ENCODE data around the gene PTPRJ.

Gene PTPRJ

DNA sequence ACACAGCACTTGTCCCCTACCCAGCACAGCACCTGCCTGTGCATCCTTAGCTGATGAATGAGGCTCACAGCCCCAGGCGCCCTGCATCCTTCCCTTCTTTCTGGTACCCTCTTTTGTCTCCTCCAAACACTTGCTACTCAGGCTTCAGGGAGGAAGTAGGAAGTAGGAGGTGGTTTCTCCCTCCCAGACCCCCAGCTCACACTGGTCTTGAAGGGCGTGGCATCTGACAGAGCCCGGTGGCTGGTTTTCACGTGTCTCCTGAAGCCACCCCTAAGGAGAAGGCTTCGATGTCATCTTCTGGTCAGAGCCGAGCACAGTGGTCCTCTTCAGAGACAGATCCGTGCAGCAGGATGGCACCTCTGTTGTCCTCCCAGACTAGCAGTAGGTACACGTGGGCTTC, 109.8 kb downstream of the PTPRJ start:
- DNase-seq (ENCODE audit: low read depth in 3 of 3, low spot score in 1 of 3) = no peak

DNA sequence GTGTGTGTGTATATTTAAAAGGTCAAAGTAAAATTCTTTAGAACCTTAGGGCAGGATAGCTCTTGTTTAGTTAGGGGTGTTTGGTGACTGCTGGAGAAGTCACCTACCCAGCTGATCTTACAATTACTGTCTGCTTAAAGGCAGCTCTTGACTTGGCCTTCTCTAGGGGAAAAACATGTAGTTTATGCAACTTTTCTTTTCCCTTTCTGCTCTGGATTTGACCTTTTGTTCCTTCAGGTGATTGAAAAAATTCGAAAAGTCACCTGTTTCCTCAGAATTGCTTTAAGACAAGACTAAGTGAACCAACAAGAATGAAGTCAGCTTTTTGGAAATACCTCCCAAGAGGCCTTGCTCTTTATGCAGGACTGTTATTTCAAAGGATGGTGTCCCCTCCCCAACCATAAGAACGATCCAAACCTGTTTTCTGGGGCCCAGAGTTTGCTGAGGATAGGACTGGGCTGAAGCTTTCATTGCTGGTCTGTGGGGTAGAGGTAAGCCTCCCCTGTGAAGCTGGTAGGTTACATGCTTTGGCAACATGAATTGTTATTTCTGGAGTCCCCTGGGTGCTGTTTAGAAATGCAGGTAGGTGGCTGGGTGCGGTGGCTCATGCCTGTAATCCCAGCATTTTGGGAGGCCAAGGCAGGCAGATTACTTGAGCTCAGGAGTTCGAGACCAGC, 111.2 kb downstream of the PTPRJ start:
- no peak for DNase-seq (ENCODE audit: low read depth in 3 of 3, low spot score in 1 of 3)

DNA sequence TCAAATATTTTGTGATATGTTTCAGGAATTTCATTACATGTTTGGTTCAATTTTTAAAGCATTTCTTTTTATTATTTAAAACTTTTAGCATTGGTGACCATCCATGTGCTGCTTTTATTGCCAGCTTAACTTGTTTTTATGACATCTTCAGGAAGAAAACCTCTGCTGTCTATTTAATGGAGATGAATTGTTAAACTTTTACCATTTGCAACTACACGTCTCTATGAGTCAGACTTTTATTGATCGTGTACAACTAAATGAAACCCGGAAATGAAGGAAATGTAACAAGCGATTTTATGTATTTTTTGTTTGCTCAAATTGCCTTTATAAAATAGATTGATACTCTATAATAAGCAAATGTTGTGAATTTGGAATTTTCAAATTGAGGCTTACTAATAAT, 113.0 kb downstream of the PTPRJ start:
- DNase-seq (ENCODE audit: low read depth in 3 of 3, low spot score in 1 of 3) = no peak

DNA sequence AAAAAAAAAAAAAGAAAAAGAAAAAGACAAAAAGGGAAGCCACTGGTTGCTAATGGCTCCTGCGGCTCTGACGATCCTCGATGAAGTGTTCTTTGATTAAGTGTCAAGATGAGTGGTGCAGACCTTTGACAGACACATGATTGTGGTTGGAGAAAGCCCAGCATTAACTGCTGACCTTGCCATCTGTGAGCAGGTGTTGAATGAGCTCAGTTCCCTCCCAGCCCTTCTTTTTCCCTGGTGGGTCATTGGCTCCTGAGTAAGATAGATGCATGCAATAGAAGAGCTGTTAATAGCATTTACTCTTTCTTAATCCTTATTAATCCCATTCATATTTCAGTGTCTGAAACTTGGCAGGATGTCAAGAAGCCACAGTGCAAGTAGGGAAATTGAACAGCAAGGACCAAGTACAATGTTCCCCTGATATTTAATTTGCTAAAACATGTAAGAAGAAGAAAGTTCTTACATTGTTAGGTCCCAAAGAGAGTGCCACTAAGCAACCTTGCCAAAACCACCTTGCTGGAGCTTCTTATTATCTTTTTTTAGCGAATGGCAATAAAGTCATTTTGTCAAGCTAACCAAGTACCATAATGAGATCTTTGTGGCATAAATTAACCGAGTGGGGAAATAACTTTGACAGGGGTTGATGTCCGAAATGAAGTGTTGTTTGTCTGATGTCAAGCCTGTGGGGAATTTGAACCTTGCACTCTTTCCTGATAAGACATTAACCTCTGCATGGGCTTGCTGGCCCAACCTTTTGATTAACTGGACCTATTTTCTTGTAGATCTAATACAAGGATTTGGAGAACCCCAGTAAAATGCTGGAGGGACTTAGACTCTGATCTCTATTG, 113.7 kb downstream of the PTPRJ start:
- no peak for DNase-seq (ENCODE audit: low read depth in 3 of 3, low spot score in 1 of 3)

DNA sequence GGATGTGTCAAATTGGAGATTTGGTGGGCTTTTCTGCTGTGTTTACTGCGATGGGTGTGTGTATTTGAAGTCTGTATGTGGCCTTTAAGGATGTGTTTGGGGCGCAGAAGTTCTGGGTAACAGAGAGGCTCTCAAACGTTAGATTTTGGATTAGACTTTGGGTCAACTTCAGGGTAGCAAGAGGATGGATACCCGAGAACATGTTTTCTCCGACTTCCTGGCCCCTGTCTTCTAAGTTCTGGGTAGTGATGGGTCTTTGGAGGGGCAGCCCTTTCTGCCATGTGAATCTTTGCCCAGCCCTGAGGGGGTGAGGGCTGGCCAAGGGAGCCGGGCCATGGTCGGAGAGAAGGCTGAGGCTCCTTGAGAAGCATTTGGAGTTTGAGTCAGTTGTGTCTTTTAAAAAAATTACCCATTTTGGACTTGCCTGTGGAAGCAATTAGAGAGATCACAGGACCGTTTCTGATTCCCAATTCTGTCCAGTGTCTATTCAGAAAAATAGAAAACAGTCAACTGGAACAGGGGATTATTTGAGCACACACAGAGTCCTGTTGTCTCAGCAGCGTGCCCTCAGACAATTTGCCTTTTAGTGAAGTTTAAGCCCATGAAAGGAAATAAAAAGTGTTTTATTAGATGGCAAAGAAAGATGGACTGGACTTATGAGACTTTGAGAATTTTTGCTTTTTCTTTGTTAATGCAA, 114.4 kb downstream of the PTPRJ start:
- DNase-seq (ENCODE audit: low read depth in 3 of 3, low spot score in 1 of 3) = no peak

DNA sequence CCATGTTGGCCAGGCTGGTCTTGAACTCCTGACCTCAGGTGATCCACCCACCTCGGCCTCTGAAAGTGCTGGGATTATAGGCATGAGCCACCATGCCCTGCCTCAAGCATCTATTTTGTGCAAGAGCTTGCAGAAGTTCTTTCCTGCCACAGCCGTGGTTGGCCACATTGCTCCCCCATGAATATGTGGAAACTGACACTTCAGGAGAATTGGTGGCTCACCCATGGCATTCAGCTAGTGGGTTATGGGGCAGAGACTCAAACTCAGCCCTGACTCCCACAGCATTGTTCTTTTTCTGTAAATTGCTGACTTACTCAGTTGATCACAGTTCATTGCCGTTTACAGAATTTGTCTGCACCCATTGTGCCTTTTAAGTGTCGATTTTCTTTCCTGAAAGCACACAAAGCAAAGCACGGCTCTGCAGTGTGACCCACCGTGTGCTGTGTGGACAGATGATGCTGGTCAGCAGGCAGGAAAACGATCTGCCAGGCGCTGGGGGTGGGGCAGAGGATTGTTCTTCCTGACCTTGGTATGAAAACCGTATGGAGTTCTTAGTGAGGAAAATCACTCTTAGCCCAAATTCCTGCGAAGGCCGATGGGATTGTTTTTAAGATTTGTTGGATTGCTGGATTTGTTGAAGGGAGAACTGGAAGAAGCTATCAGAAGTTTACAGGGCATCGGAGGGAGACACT, 115.6 kb downstream of the PTPRJ start:
- DNase-seq (ENCODE audit: low read depth in 3 of 3, low spot score in 1 of 3) = no peak

DNA sequence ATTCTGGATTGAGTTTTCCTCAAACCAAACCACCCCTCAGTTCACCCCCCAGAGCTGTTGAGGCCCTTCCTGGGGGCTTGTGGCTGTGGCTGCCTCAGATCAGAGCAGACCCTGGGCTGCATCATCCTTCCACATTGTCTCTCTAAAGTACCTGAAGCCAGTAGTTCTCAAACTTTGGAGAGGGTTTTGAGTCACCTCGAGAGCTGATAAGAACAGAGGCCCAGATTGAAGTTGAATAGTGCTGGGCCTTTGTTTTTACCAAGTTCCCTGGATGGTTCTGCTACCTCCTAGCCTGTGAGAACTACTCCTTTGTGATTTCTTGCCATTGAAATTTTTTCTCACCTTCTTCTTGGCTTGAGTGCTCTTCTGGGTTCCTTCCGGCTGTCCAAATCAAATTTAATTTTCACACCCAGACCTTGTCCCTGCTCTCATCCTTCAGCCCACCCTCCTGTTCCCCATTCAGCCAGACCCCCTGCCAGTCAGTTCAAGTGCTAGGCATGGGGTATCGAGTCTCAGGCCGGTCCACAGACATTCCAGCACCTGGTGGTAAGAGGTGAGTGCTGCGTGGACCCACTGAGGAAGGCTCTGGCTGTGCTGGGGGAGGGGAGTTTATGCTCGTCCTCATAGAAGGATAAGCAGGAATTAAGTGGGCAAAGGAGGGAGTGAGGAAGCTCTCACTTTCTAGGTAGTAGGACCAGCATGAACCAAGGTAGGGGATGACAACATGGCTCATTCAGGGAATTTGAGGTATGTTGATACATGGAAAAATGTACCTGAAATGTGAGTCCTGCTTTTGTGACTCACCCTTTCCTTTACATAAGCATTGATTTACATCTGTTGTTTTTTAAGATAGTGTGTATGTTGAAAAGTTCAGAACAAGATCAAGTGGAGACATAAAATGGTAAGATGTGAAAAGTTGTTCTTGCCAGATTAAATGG, 116.5 kb downstream of the PTPRJ start:
- no peak for DNase-seq (ENCODE audit: low read depth in 3 of 3, low spot score in 1 of 3)

DNA sequence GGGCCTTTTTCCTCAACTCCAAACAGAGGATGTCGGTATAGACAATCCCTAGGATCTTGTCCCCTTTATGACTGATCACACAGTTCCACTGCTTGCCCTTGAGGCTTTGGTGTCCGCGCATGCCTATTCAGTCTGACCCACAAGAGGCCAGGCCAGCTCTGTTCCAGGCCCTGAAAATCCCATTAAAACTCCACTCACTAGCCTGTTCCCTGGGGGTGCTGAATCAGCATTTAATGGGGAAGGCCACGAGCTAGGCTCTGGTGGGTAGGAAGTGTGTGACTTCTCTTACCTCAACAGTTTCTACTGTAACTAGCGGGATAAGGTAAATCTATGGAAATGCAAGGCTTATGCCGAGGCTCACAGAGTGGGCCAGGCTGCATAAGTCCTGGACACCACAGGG, 117.7 kb downstream of the PTPRJ start:
- no peak for DNase-seq (ENCODE audit: low read depth in 3 of 3, low spot score in 1 of 3)

DNA sequence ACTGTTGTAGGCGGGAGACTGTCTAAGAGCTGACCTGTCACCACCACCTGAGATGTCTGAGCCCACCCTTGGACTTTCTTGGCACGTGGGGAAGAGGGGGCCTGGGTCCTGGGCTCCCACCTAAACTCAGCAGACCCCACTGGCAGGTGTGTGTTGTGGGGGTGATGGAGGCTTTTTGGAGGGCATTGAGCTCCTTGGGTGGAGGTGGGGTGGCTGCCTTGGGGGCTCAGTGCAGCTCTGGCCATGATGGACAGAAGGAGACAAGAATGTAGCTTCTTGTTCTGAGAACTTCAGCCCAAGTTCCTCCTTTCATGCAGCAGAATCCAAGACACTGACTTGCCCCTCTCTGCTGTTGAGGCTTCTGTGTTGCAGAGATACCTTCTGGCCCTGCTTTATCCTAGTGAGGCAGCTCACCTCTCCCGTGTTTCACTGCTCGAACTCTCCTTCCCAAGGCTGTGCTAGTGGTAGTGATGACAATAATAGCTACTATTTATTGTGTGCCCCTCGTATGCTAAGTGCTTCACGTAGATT, 119.6 kb downstream of the PTPRJ start:
- no peak for DNase-seq (ENCODE audit: low read depth in 3 of 3, low spot score in 1 of 3)

DNA sequence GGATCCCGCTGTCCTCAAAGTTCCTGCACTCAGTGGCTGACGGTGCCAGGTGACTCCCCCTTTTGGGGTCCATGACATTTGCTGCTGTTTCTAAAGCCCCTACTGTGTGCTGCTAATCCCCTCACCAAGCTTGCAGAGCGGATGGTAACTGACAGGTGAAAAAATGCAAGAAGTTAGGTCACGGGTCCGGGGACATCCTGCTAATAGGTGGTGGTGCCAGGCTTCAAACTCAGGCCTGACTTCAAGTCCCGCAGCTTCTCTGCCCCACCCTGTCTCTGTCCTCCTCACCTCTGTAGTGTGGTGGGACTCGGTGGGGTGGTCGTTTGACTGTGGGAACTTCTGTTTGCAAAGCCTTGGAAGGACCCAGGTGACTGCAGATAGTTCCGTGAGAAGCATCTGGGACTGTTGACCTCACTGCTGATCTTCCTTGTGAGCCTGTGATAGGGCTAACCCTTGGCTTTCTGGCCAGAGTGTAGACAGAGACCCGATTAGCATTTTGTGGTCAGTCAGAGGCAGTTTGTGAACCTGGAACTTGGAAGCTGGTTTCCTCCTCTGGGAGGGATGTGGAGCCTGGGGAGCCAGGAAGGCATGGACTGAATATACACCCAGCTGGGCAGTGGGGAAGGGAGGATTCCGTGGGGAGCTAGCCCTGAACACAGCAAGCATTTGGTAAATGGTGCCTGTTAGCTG, 120.8 kb downstream of the PTPRJ start:
- no peak for DNase-seq (ENCODE audit: low read depth in 3 of 3, low spot score in 1 of 3)

DNA sequence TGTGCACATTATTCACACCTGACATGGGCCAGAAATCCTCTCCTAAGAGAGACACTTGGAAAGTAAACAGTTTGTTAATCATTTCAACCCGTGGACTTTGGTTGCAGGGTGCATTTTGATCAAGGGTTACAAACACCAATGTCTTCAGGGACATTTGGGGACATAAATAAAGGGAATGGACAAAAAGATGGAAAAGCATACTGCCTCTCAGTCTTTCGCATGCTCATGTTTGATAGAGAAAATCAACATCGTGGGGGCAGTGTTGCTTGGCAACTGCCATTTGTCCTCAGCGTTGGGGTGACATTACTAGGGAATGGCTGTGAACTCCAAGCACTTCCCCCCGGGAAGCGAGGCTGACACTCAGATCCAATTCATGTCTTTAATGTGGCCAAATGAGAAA, 121.6 kb downstream of the PTPRJ start:
- DNase-seq (ENCODE audit: low read depth in 3 of 3, low spot score in 1 of 3) = no peak

DNA sequence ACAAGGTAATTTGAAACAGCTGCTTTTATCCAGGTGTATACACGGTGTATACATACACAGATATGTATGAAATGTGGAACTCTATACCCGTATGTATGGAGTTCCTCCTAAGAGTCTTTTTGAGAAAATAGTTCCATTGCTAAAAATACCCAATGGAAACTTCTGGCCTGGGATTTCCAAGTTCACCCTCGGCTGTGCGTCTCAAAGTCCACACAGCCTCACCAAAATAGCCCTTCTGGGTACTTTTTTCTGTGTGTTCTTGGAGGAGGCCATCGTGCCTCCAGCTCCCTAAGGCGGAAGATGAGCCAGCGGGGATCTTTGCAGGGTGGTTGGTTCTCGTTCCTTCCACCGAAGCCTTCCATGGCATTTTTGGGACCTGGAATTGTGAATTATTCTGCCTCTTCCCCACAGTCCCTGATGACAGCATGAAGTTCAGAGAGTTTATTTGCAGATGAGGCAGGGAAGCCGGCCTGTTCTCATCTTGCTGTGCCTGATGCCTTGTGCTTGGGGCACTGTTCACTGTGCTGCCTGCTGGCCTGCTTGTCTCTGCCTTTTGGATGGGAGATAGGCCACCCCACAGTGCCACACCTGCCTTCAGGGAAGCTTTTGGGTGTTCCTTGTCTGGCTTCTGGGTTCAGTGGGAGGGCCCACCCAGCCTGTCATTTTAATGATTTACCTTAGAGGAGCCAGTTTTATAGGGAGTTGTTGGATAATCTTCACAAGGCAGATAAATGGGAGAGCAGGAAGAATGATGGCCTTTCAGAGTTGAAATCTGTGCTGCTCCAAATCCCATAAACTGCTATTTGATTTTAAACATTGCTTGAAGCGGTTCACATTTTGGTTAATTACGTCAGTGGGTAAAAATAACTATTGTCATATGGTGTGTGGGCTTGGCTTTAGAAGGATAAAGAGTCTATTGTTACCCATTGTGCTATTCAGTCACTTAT, 123.5 kb downstream of the PTPRJ start:
- DNase-seq (ENCODE audit: low read depth in 3 of 3, low spot score in 1 of 3) = no peak

DNA sequence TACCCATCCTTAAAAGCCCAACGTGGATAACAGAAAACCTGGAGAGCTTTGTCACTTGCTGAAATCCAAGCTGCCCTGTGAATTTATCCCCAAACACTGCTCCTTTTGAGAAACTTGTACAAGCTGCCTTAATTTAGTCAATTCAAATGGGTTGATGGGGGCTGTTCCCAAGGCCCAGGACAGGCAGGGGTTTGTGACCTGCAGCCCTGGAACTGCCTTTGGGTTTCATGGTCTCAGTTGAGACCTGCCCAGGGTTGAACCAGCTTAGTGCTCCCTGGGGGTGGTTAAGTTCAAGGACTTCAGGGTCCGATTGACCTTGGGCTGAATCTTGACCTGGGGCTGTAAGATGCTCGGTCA, 124.2 kb downstream of the PTPRJ start:
- no peak for DNase-seq (ENCODE audit: low read depth in 3 of 3, low spot score in 1 of 3)

DNA sequence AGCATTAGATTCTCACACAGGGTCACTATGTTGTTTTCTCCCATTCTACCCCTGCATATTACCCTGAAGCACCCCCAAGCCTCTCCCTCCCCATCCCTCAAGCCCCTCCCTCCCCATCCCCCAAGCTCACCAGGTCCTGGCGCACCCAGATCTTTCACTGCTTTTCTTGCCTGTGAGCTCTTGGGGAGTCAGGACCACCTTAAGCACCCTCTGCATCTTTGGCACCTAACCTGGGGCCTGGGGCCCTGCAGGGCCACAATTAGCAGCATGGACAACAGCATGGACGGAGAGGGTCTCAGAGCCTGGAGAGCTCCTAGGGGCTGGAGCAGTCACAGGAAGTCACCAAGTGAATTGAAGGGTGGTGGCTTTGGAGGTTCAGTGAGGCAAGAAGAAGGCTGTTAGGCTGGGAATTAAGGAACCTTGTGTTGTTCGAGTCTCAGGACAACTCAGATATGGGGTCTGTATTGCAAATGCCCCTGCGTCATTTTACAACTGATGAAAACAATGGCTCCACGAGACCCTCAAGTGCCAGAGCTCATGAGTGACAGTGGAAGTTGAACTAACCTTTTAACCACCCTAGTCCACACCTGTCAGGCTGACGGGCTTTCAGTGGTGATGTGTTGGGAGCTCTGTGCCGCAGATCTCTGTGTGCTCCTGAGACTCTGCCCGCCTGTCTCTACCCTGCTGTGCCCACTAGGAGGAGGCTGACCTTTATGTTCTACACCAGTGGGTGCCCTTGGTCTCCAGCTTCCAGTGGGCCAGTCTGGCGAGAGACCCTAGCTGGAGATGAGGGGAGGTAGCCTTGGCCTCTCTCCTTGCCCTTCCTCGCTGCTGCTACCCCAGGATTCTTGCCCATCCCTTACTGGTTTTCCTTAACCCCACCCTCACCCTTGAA, 125.0 kb downstream of the PTPRJ start:
- DNase-seq (ENCODE audit: low read depth in 3 of 3, low spot score in 1 of 3) = no peak

DNA sequence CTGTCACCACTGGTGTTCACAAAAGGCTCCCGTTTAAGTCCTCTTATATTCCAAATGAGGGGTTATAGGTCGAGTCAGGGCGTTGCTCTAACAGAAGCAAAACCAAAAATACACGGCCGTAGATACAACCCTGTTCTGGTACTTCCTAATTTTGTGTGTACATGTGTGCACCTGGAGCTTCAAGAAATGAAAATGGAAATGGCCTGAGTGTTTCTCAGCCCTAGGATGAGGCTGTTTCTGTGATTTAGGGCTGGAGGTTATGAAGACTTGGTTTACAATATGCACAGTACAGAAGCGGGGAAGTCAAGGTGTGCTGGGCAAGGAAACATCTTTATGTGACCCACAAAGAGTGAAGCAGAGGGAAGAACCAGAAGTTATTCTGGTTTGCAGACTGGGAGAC, 125.8 kb downstream of the PTPRJ start:
- DNase-seq (ENCODE audit: low read depth in 3 of 3, low spot score in 1 of 3) = no peak

DNA sequence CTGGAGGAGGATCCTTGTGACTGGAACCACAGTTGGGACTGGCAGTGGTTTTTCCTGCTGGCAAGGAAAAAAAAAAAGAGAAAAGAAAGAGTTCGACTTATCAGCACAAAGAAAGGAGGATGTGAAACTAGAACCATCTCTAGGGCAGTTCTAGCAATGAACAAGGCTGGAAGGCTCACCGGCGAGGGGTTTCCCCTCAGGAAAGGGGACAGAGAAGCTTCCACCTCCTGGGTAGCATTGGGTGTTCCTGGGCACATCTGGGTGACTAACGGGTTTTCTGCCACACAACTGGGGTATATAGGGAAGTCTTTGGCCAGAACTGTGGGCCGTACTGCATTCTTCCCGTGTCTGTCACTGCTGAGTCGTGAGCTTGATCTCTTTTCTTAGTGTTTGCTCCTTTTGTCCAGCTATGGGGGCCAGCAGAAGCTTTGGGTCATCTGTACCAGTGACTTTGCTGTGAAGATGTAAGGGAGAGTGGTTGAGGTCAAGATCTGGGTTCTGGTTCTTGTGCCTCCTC, 126.9 kb downstream of the PTPRJ start:
- peak in 1 of 3 donors; percentile 16 for DNase-seq (ENCODE audit: low read depth in 3 of 3, low spot score in 1 of 3)
